ENCODE results near the gene PIP4K2A.
"Not testable (repeated sequence)": the region's sequence is repeated elsewhere in the genome, so short reads cannot be mapped to it uniquely, and the experiment has no call there.

The PIP4K2A gene

GRCh38 chr10:22539579-22540298 lies 174.6 kb downstream of the PIP4K2A start:
- no peak for DNase-seq (ENCODE audit: low read depth, low spot score)
- H3K27ac ChIP-seq: no peak overlapping the region

DNA sequence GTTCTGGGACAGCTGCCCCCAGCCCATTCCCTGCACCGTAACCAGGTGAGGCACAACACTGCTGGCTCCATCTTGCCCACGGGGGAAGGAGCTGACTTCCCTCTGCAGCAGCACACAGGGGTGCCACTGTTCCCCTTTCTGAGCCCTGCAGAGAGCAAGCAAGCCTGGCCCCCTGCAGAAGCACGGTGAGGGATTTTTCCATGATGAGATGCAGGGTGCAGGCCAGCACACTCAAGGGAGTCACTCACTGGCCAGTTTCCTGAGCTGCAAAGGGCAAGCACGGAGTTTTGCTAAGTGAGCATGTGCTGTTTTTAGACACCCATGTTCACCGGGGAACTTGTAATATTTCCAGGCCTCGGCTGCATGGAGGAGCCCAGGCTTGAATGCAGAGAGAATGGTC lies 176.6 kb downstream of the PIP4K2A start:
- no peak for DNase-seq (ENCODE audit: low read depth, low spot score)
- no peak overlapping the region for H3K27ac ChIP-seq

DNA sequence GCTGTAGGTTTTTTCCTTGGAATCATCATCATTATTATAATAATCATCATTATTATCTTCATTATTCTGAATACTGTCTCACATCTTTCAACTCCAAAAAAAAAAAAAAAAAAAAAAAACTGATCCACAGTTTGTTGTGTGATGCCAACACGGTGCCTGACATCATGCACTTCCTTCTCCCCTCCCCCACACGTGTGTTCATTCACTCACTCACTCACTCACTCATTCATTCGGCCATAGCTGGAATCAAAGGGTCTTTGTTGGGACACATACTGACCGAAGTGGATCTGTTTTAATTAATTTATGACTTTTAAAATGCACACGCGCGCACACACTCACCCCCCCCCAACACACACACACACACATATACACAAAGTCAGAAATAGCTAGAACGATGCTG lies 177.8 kb downstream of the PIP4K2A start:
- no peak for DNase-seq (ENCODE audit: low read depth, low spot score)
- no peak overlapping the region for H3K27ac ChIP-seq

GRCh38 chr10:22534849-22535604 lies 179.4 kb downstream of the PIP4K2A start:
- no peak for DNase-seq (ENCODE audit: low read depth, low spot score)
- H3K27ac ChIP-seq: no peak overlapping the region

DNA sequence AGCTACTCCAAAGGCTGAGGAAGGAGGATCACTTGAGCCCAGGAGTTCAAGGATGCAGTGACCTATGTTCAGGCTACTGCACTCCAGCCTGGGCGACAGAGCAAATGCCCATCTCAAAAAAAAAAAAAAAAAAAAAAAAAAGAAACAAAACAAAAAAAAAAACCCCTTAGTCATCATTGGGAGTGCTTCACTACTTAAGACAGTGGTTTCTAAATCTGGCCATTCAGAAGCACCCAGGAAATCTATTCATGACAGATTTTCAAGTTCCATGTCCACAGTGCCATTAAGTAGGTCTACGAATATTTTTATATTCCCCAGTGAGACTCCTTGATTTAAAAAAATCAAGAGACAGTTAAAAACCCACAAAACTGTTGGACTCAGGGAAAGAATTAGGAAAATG lies 182.9 kb downstream of the PIP4K2A start:
- H3K27ac ChIP-seq: no peak overlapping the region
- DNase-seq (ENCODE audit: low read depth, low spot score): no peak

DNA sequence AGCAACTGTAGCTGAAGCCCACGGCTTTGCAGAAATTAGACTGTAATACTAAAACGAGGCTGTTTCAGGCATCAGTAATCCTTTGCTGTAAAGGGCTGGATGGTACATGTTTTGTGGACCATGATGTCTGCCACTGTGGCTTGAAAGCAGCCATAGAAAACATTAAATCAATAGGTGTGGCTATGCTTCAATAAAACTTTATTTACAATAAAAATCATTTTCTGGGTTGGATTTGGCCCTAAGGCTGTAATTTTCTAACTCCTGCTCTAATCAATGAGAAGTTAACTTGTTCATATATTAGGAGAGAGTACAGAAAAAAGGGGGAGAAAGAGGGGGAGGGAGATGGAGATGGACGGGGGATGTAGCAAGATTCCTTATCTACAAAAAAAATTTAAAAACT lies 183.4 kb downstream of the PIP4K2A start:
- no peak for DNase-seq (ENCODE audit: low read depth, low spot score)

GRCh38 chr10:22527520-22527919 lies 186.9 kb downstream of the PIP4K2A start:
- no peak overlapping the region for H3K27ac ChIP-seq

More for the DNA sequence above, 183.4 kb downstream of the PIP4K2A start:
- no peak overlapping the region for H3K27ac ChIP-seq

GRCh38 chr10:22524333-22524732 lies 190.0 kb downstream of the PIP4K2A start:
- not testable (repeated sequence) for H3K27ac ChIP-seq

More at GRCh38 chr10:22527520-22527919, 186.9 kb downstream of the PIP4K2A start:
- DNase-seq (ENCODE audit: low read depth, low spot score): no peak

DNA sequence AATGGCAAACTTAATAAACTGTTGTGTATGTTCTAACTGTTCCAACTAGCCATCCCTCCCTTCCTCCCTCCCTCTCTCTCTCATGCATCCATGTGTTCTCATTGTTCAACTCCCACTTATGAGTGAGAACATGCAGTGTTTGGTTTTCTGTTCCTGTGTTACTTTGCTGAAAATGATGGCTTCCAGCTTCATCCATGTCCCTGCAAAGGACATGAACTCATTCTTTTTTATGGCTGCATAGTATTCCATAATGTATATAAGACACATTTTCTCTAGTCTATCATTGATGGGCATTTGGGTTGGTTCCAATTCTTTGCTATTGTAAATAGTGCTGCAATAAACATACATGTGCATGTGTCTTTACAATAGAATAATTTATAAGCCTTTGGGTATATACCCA lies 193.7 kb downstream of the PIP4K2A start:
- not testable (repeated sequence) for DNase-seq (ENCODE audit: low read depth, low spot score); H3K27ac ChIP-seq

More at GRCh38 chr10:22524333-22524732, 190.0 kb downstream of the PIP4K2A start:
- DNase-seq (ENCODE audit: low read depth, low spot score): not testable (repeated sequence)

DNA sequence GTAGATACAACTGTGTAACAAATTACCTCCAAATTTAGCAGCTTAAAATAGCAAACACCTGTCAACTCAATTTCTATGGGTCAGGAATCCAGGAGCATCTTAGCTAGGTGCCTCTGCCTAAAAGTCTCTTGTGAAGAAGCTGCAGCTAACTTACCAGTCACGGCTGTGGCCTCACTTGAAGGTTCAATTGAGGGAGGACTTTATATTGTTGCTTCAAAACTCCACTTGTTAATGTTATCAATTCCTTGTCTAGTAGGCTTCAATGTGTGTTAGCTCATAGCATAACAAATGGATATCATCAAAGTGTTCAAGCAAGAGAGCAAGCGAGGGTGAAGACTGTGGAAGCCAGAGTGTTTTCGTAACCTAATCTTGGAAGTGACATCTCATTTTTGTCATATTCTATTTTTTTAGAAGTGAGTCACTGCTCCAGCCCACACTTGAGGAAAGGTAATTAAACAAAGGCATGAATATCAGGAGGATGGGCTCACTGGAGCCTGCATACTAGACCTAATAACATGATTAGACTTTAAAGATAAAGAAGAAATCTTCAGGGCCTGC lies 196.1 kb downstream of the PIP4K2A start:
- H3K27ac ChIP-seq: no peak overlapping the region
- DNase-seq (ENCODE audit: low read depth, low spot score): no peak

GRCh38 chr10:22515009-22515408 lies 199.4 kb downstream of the PIP4K2A start:
- no peak overlapping the region for H3K27ac ChIP-seq
- no peak for DNase-seq (ENCODE audit: low read depth, low spot score)

- H3K27ac ChIP-seq; DNase-seq (ENCODE audit: low read depth, low spot score): not testable (repeated sequence)
These were observed 200.0 kb downstream of the PIP4K2A start for GRCh38 chr10:22514414-22514758.

DNA sequence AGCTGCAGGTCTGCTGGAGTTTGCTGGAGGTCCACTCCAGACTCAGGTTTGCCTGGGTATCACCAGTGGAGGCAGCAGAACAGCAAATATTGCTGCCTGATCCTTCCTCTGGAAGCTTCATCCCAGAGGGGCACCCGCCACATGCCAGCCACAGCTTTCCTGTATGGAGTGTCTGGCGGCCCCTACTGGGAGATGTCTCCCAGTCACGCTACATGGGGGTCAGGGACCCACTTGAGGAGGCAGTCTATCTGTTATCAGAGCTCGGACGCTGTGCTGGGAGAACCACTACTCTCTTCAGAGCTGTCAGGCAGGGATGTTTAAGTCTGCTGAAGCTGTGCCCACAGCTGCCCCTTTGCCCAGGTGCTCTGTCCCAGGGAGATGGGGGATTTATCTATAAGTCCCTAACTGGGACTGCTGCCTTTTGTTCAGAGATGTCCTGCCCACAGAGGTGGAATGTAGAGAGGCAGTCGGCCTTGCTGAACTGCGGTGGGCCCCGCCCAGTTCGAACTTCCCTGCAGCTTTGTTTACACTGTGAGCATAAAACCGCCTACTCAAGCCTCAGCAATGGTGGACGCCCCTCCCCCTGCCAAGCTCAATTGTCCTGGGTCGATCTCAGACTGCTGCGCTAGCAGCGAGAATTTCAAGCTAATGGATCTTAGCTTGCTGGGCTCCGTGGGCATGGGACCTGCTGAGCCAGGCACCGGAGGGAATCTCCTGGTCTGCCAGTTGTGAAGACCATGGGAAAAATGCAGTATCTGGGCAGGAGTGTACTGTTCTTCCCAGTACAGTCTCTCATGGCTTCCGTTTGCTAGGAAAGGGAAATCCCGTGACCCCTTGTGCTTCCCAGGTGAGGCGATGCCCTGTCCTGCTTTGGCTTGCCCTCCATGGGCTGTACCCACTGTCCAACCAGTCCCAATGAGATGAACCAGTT lies 200.6 kb downstream of the PIP4K2A start:
- not testable (repeated sequence) for H3K27ac ChIP-seq; DNase-seq (ENCODE audit: low read depth, low spot score)

DNA sequence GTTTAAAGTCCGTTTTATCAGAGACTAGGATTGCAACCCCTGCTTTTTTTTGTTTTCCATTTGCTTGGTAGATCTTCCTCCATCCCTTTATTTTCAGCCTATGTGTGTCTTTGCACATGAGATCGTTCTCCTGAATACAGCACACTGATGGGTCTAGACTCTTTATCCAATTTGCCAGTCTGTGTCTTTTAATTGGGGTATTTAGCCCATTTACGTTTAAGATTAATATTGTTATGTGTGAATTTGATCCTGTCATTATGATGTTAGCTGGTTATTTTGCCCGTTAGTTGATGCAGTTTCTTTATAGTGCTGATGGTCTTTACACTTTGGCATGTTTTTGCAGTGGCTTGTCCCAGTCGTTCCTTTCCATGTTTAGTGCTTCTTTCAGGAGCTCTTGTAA lies 202.4 kb downstream of the PIP4K2A start:
- DNase-seq (ENCODE audit: low read depth, low spot score); H3K27ac ChIP-seq: not testable (repeated sequence)

- not testable (repeated sequence) for H3K27ac ChIP-seq
These were observed 206.2 kb downstream of the PIP4K2A start for GRCh38 chr10:22508214-22508613.

DNA sequence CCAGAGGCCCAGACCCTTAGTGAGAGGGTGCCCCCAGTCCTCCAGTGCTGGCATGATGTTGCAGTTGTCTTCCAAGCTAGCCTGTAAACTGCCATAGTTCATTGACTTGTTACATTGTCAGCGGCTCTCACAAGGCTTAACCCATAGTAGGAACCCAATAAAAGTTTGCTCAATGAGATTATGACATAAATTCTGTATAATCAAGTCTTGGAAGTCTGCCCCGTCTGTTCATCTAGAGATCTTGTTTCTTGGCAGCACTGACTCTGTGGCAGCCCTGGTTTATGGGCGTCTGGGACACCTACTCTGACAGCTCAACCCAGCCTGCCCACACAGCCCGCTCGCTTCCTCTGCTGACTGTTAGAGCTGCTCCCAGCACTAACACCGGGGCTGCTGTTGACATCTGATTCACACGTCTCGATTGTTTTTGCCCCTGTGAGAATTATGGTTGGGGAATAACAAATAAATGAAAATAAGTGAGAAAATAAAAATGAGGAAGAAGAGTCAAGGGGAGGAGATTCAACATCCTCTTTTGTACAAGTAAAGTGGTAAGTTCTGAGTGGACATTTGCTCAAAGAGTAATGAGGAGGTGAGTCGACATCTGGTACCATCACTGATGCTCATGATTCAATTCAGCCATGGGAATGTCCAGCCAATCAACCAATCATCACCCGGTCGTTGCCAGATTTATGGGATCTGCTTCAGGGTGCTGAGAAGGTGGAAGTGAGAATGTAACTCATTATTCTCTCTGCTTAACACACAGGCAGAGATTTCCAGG lies 208.3 kb downstream of the PIP4K2A start:
- no peak overlapping the region for H3K27ac ChIP-seq
- DNase-seq (ENCODE audit: low read depth, low spot score): peak; percentile 40

More at GRCh38 chr10:22508214-22508613, 206.2 kb downstream of the PIP4K2A start:
- DNase-seq (ENCODE audit: low read depth, low spot score): not testable (repeated sequence)

DNA sequence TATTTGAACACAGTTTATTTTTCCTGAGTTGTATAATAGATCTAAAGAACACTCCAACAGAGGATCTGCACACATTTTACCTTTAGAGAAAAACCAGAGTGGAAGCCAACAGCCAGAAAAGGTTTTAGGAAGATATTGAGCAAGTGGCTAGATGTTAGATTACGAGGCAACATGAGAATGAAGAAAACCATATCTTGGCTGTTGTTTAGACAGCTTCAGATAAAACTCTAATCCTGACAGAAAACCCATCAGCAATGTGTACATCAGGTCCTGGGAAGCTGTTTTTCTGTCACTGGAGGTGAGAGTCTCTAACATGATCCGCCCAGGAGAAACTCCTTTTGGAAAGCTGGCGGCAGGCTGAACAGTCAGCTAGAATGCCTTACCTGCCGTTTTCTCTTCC lies 209.6 kb downstream of the PIP4K2A start:
- no peak overlapping the region for H3K27ac ChIP-seq
- DNase-seq (ENCODE audit: low read depth, low spot score): no peak

DNA sequence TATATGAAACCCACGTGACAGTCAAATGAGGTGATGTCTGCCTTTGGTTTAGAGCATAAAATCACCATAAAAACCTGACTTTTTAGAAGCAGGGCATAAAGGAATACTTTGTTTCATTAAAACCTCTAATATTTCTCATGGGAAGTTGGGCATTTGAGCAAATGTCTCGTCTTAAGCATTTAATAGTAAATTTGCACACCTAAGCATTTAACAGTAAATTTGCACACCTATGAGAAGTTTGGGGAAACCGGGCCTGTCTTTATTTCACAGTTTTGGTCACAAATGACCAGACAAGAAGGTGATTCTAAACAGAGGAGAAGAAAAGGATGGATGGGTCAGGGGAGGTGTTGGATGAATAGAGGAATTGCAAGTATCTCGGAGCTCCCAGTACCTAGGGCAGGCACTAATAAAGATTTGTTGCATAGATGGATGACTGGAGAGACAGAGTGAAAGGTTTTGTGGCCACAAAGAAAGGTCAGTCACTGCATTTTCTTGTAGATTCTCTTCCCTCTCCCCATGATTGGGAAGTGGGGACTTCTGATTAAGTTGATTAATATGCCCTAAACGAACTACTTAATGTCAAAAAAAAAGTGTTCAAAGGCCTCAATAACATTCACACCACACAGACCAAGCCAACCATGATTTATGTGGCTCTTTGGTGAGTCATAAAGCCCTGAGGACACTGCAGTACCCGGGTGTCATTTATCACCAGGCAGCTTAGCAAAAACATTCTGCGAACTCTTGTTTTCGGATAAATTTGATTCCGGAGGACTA lies 210.9 kb downstream of the PIP4K2A start:
- H3K27ac ChIP-seq: no peak overlapping the region
- DNase-seq (ENCODE audit: low read depth, low spot score): no peak

DNA sequence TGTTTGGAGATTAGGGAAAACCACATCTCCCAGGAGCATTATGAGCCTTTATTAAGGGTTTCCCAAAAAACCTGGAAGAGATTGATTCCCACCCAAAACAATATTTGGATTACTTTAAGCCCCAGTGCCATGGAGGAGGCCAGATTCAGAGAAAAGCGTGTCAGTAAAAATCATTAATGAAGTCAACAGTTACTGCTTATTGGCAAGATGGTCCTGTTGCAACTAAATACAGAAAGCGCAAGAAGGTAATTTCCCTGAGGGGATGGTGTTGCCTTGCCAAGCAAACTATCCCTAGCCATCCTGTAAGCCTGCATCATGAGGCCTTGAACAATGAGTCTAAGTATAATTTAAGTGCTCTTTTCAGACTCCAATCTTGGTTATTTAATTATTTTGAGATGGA lies 212.5 kb downstream of the PIP4K2A start:
- DNase-seq (ENCODE audit: low read depth, low spot score): no peak
- no peak overlapping the region for H3K27ac ChIP-seq
